ENCODE results near the gene RLBP1. TPM values are rescaled to one million over a fixed set of nuclear protein-coding genes. Genes with fewer than 3 reads are reported as not detected.
A peak's percentile ranks its signal among the peaks of the same experiment; 100 is the strongest.

The RLBP1 gene
- total RNA-seq, 1 donor from 2014 or later = 0.52 TPM

- no peaks in the 10 kb centered on the region for H3K27me3 Mint-ChIP-seq (ENCODE audit: low read depth)
- peaks cover 38% of the 10 kb centered on the region for H3K36me3 Mint-ChIP-seq (ENCODE audit: low read depth)
- no peak overlapping the region for H3K4me3 Mint-ChIP-seq (ENCODE audit: low read depth)
- no peak overlapping the region for H3K27ac Mint-ChIP-seq
- H3K9me3 Mint-ChIP-seq = no peaks in the 10 kb centered on the region
- intact Hi-C loops (cut with micrococcal nuclease) = no loop called here
- no peak for DNase-seq (ENCODE audit: low spot score)
- H3K4me1 Mint-ChIP-seq (ENCODE audit: low read depth) = peaks cover 60% of the 10 kb centered on the region
Observed at GRCh38 chr15:89201465-89202005, 19.8 kb downstream of the RLBP1 start.

DNA sequence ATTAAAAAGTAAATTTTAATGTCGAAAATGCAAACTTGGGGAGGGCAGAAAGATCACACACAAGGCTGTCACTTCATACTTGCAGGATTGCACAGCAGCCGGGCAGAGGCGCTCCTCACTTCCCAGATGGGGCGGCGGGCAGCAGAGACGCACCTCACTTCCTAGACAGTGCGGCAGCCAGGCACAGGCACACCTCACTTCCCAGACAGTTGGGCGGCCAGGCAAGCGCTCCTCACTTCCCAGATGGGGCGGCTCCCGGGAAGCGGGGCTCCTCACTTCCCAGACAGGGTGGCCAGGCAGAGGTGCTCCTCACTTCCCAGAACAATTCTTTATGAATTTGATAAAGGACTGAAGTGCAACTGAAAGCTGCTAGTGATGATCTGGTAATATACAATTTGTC is 21.2 kb downstream of the RLBP1 start:
- H3K9me3 Mint-ChIP-seq = no peaks in the 10 kb centered on the region
- no peaks in the 10 kb centered on the region for H3K27me3 Mint-ChIP-seq (ENCODE audit: low read depth)
- peaks cover 64% of the 10 kb centered on the region for H3K4me1 Mint-ChIP-seq (ENCODE audit: low read depth)
- no peak overlapping the region for H3K4me3 Mint-ChIP-seq (ENCODE audit: low read depth)
- peaks cover 49% of the 10 kb centered on the region for H3K36me3 Mint-ChIP-seq (ENCODE audit: low read depth)
- no peak for DNase-seq (ENCODE audit: low spot score)
- H3K27ac Mint-ChIP-seq = no peak overlapping the region
- intact Hi-C loops (cut with micrococcal nuclease) = no loop called here

DNA sequence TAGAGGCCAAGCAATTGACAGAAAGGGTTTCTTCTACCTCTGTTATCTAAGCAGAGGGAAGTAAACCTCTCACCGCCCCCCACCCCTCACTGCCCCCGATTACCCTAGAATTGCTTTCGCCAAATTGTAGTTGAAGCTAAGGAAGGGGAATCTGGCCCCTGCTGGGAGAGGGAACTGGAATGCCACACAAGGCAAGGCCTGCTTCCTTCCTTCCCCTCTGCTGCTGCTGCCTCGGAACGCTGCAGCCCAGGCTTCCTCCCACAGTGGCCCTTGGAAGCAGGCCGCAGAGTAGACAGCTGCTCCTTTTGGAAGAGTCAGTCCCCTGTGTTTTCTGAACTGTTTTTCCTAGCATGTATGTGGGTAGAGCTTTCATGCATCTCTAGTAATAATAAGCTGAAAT is 21.6 kb downstream of the RLBP1 start:
- Mint-ChIP-seq H3K27ac (no peak overlapping the region), H3K4me1 (ENCODE audit: low read depth) (peaks cover 59% of the 10 kb centered on the region), H3K27me3 (ENCODE audit: low read depth) (no peaks in the 10 kb centered on the region), H3K36me3 (ENCODE audit: low read depth) (peaks cover 53% of the 10 kb centered on the region), H3K9me3 (no peaks in the 10 kb centered on the region), H3K4me3 (ENCODE audit: low read depth) (no peak overlapping the region)
- DNase-seq (ENCODE audit: low spot score) = no peak
- intact Hi-C loops (cut with micrococcal nuclease) = no loop called here

GRCh38 chr15:89198934-89199333 is 22.4 kb downstream of the RLBP1 start:
- DNase-seq (ENCODE audit: low spot score) = no peak
- intact Hi-C loops (cut with micrococcal nuclease) = no loop called here
- Mint-ChIP-seq H3K27ac (no peak overlapping the region), H3K9me3 (no peaks in the 10 kb centered on the region), H3K4me3 (ENCODE audit: low read depth) (no peak overlapping the region), H3K4me1 (ENCODE audit: low read depth) (peaks cover 52% of the 10 kb centered on the region), H3K27me3 (ENCODE audit: low read depth) (no peaks in the 10 kb centered on the region), H3K36me3 (ENCODE audit: low read depth) (peaks cover 59% of the 10 kb centered on the region)

GRCh38 chr15:89198196-89198595 is 23.2 kb downstream of the RLBP1 start:
- Mint-ChIP-seq H3K9me3 (no peaks in the 10 kb centered on the region), H3K4me3 (ENCODE audit: low read depth) (no peak overlapping the region), H3K27me3 (ENCODE audit: low read depth) (no peaks in the 10 kb centered on the region), H3K27ac (peak overlapping the region; percentile 76), H3K4me1 (ENCODE audit: low read depth) (peaks cover 47% of the 10 kb centered on the region), H3K36me3 (ENCODE audit: low read depth) (peaks cover 58% of the 10 kb centered on the region)
- intact Hi-C loops (cut with micrococcal nuclease) = no loop called here
- no peak for DNase-seq (ENCODE audit: low spot score)

DNA sequence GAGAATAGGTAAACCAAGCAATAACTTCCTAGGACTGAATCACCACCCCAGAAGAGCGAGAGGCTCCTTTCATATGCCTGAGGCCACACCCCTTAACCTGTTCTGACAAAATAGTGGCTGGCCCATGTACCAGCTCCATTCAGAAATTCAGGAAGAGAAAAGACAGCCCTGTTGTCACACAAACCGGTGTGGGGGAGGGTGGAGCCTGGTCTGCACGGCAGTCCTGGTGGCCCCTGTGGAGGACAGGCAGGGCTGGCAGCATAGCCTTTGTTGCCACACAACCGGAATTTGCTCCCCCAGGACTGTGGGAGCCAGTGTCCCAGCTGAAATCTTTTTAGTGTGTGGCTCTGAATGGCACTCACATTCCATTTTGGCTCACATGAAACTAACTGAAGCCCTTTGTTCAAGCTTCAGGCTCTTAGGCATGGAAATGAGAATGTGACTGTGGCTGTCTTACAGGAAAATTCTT is 23.8 kb downstream of the RLBP1 start:
- no peaks in the 10 kb centered on the region for H3K9me3 Mint-ChIP-seq
- intact Hi-C loops (cut with micrococcal nuclease) = loop anchor here (1.0 kb wide), 2 partner anchors 9 to 17 kb away; no protein-coding TSS in a partner anchor
- peak overlapping the region; percentile 45 for H3K4me3 Mint-ChIP-seq (ENCODE audit: low read depth)
- H3K4me1 Mint-ChIP-seq (ENCODE audit: low read depth) = peaks cover 54% of the 10 kb centered on the region
- no peaks in the 10 kb centered on the region for H3K27me3 Mint-ChIP-seq (ENCODE audit: low read depth)
- H3K27ac Mint-ChIP-seq = peak overlapping the region; percentile 90
- H3K36me3 Mint-ChIP-seq (ENCODE audit: low read depth) = peaks cover 65% of the 10 kb centered on the region
- DNase-seq (ENCODE audit: low spot score) = no peak

- no peaks in the 10 kb centered on the region for H3K9me3 Mint-ChIP-seq
Observed at GRCh38 chr15:89196994-89197393, 24.4 kb downstream of the RLBP1 start.

DNA sequence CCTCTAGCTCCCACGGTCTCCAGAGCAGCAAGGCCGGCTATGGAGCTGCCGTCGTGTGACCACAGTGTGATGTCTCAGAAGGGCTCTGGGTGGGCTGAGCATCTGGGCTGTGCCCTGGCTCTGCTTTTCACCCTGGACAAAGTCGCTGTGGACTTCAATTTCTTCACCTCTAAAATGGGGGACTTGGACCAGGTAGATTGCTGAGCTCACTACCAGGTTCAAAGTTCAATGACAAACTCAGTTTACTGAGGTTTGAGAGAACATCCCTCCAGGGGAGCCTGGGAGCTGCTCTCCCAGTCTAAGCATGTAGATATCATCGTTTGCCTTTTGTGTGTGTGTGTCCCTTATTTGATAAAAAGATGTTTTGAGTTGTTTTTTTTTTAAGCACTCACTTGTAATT is 25.1 kb downstream of the RLBP1 start:
- DNase-seq (ENCODE audit: low spot score) = no peak
- intact Hi-C loops (cut with micrococcal nuclease) = no loop called here
- Mint-ChIP-seq H3K36me3 (ENCODE audit: low read depth) (peaks cover 61% of the 10 kb centered on the region), H3K4me1 (ENCODE audit: low read depth) (peaks cover 52% of the 10 kb centered on the region), H3K9me3 (no peaks in the 10 kb centered on the region), H3K4me3 (ENCODE audit: low read depth) (no peak overlapping the region), H3K27me3 (ENCODE audit: low read depth) (no peaks in the 10 kb centered on the region), H3K27ac (peak overlapping the region; percentile 67)

More at GRCh38 chr15:89196994-89197393, 24.4 kb downstream of the RLBP1 start:
- Mint-ChIP-seq H3K36me3 (ENCODE audit: low read depth) (peaks cover 63% of the 10 kb centered on the region), H3K27ac (peak overlapping the region; percentile 90), H3K4me3 (ENCODE audit: low read depth) (peak overlapping the region; percentile 45), H3K27me3 (ENCODE audit: low read depth) (no peaks in the 10 kb centered on the region), H3K4me1 (ENCODE audit: low read depth) (peaks cover 54% of the 10 kb centered on the region)
- DNase-seq (ENCODE audit: low spot score) = no peak
- intact Hi-C loops (cut with micrococcal nuclease) = loop anchor here (1.0 kb wide), 2 partner anchors 9 to 17 kb away; no protein-coding TSS in a partner anchor

DNA sequence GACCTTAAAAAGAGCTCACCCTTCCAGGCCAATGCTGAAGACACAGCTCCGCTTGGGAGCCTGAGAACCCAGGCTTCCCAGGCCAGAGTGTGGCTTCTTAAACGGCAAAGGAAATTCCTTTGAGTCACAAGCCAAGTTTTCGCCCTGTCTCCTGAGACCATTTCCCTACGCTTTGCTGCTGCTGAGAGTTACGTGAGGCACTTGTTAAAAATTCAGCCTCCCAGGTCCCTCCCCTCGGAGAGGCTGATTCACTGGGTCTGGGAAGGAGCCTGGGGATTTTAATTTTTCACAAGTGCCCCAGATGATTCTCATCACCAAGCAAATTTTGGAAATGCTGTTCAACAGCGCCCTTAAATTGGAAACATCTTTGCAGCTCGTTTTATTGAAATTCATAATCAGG is 25.5 kb downstream of the RLBP1 start:
- Mint-ChIP-seq H3K36me3 (ENCODE audit: low read depth) (peaks cover 61% of the 10 kb centered on the region), H3K27ac (peak overlapping the region; percentile 67), H3K4me1 (ENCODE audit: low read depth) (peaks cover 52% of the 10 kb centered on the region), H3K4me3 (ENCODE audit: low read depth) (no peak overlapping the region), H3K27me3 (ENCODE audit: low read depth) (no peaks in the 10 kb centered on the region), H3K9me3 (no peaks in the 10 kb centered on the region)
- intact Hi-C loops (cut with micrococcal nuclease) = no loop called here
- no peak for DNase-seq (ENCODE audit: low spot score)

- no peaks in the 10 kb centered on the region for H3K9me3 Mint-ChIP-seq
- DNase-seq (ENCODE audit: low spot score) = no peak
- H3K27me3 Mint-ChIP-seq (ENCODE audit: low read depth) = no peaks in the 10 kb centered on the region
- peaks cover 57% of the 10 kb centered on the region for H3K4me1 Mint-ChIP-seq (ENCODE audit: low read depth)
- intact Hi-C loops (cut with micrococcal nuclease) = no loop called here
- peaks cover 61% of the 10 kb centered on the region for H3K36me3 Mint-ChIP-seq (ENCODE audit: low read depth)
- no peak overlapping the region for H3K27ac Mint-ChIP-seq
- no peak overlapping the region for H3K4me3 Mint-ChIP-seq (ENCODE audit: low read depth)
Observed at GRCh38 chr15:89194608-89195007, 26.8 kb downstream of the RLBP1 start.

GRCh38 chr15:89192766-89193165 is 28.6 kb downstream of the RLBP1 start:
- Mint-ChIP-seq H3K27me3 (ENCODE audit: low read depth) (no peaks in the 10 kb centered on the region), H3K4me1 (ENCODE audit: low read depth) (peaks cover 48% of the 10 kb centered on the region), H3K36me3 (ENCODE audit: low read depth) (peaks cover 71% of the 10 kb centered on the region), H3K4me3 (ENCODE audit: low read depth) (no peak overlapping the region), H3K9me3 (no peaks in the 10 kb centered on the region), H3K27ac (peak overlapping the region; percentile 73)
- intact Hi-C loops (cut with micrococcal nuclease) = no loop called here
- no peak for DNase-seq (ENCODE audit: low spot score)

DNA sequence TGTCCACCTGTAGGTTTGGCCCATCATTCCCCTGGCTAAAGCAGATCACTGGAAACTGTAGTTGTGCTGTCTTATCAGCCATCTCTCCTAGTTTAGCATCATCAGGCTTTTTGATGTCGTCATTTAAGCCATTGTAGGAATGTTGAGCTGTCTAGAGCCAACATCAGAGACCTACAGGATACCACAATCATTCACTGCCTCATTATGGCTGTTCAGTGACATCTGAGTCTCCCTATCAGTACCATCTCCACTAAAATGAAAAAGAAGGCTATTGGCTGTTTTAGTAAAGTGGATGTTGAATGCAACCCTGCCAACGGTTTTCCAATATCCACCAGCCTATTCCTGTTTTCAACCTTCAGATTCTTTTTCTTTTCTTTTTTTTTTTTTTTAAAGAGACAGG is 29.2 kb downstream of the RLBP1 start:
- H3K36me3 Mint-ChIP-seq (ENCODE audit: low read depth) = peaks cover 71% of the 10 kb centered on the region
- intact Hi-C loops (cut with micrococcal nuclease) = no loop called here
- H3K9me3 Mint-ChIP-seq = no peaks in the 10 kb centered on the region
- peaks cover 45% of the 10 kb centered on the region for H3K4me1 Mint-ChIP-seq (ENCODE audit: low read depth)
- DNase-seq (ENCODE audit: low spot score) = no peak
- H3K27me3 Mint-ChIP-seq (ENCODE audit: low read depth) = no peaks in the 10 kb centered on the region
- H3K4me3 Mint-ChIP-seq (ENCODE audit: low read depth) = no peak overlapping the region
- peak overlapping the region; percentile 73 for H3K27ac Mint-ChIP-seq

DNA sequence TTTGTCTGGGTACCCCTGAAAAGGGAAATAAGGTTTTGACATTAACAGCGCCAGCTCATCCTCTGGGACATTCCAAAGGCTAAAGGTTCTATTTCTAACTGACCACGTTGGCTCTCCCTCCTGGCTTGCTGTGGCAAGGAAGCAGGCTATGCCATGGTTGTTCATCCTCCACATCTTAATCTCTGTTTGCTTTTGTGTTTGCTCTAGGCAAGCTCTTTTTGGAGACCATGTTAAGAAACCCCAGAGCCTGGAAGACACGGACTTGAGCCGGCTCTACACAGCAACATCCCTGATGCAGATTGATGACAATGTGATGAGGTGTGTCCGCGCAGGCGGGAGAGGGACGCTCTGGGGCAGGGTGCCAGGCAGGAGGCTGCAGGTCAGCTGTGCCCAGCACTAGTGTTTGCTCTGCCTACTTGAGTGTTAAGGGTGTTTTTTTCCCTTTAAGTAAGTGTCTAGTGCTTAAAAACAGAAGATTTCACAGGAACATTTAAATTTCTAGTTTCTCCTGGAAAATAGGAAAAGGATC is 33.3 kb downstream of the RLBP1 start:
- DNase-seq (ENCODE audit: low spot score) = no peak
- H3K9me3 Mint-ChIP-seq = no peaks in the 10 kb centered on the region
- H3K27ac Mint-ChIP-seq = peak overlapping the region; percentile 22
- H3K36me3 Mint-ChIP-seq (ENCODE audit: low read depth) = peaks cover 64% of the 10 kb centered on the region
- no peaks in the 10 kb centered on the region for H3K27me3 Mint-ChIP-seq (ENCODE audit: low read depth)
- intact Hi-C loops (cut with micrococcal nuclease) = no loop called here
- peaks cover 35% of the 10 kb centered on the region for H3K4me1 Mint-ChIP-seq (ENCODE audit: low read depth)
- H3K4me3 Mint-ChIP-seq (ENCODE audit: low read depth) = no peak overlapping the region

Data from activated T-helper 2 cell treated with anti-CD3 and anti-CD28 coated beads, Interferon-gamma antibody, Interleukin-2, Interleukin-4, amounts not matched to agents 10 μg/mL and 5 μg/mL and 100 μg/mL, durations not matched to agents 14 hours and 24 hours and 36 hours (primary cell).